Measurements from ENCODE around the gene CADPS.

DNA sequence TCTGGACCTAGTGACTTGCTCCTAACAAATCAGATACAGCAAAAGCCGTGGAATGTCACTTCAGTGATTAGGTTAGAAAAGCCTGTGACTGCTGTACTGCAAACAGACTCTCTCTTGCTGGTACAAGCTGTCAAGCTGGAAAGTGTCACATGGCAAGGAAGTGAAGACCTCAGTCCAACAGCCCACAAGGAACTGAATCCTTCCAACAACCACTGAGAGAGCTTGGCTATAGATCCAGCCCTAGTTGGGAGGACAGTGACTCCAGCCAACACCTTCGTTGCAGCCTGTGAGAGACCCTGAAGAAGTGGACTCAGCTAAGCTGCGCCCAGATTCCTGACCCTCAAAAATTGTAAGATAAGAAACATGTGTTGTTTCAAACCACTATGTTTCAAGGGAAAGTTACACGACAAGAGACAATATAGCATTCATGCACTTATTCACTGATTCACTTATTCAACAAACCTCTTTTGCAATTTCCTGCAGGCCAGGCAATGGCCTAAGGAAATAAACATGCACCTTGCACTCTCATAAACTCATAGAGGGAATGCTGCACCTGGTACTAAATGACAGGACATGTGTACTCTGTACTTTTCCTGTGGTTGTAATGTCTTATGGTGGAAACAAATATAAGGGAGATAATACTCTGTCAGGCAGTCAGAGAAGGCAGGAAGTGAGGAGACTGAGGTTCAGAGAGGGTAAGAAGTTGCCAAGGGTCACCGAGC, 142.9 kb downstream of the CADPS start:
- TF ChIP-seq, protein P1, sequence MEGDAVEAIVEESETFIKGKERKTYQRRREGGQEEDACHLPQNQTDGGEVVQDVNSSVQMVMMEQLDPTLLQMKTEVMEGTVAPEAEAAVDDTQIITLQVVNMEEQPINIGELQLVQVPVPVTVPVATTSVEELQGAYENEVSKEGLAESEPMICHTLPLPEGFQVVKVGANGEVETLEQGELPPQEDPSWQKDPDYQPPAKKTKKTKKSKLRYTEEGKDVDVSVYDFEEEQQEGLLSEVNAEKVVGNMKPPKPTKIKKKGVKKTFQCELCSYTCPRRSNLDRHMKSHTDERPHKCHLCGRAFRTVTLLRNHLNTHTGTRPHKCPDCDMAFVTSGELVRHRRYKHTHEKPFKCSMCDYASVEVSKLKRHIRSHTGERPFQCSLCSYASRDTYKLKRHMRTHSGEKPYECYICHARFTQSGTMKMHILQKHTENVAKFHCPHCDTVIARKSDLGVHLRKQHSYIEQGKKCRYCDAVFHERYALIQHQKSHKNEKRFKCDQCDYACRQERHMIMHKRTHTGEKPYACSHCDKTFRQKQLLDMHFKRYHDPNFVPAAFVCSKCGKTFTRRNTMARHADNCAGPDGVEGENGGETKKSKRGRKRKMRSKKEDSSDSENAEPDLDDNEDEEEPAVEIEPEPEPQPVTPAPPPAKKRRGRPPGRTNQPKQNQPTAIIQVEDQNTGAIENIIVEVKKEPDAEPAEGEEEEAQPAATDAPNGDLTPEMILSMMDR (IDR thresholded peaks at IDR 0.05) = no peak
- no peak for TF ChIP-seq ZFX (IDR thresholded peaks at IDR 0.05; ENCODE audit: borderline replicate concordance)

All from 22Rv1 (cell line).